Measurements from ENCODE around the gene ZNF638. TPM values are rescaled to one million over a fixed set of nuclear protein-coding genes. Genes with fewer than 3 reads are reported as not detected.

The ZNF638 gene
- total RNA-seq, 1 experiment from 2014 or later: 108 TPM

DNA sequence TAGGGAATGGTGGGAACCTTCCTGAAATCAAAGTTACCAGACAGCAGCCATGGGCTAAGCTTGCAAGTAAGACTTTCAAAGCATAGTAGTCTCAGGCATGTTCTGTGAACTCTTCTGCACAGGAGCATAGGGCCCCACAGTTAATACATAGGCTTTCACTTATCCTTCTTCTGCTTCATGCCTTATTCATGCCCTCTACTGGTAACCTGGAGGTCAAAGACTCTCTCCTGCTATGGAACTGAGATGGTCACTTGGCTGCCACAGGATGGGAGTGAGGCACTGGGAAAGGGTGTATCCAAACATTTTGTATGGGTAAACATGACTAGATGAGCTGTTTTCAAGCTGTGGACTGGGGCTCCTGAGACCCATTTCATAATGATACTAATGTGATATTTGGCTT, 49.1 kb upstream of the ZNF638 start:
- no peak overlapping the region for H2AFZ ChIP-seq (ENCODE audit: low read depth, low read length, poor library complexity, severe bottlenecking)
- no peaks in the 10 kb centered on the region for H3K36me3 ChIP-seq (ENCODE audit: control insufficient read depth in 1 of 2, insufficient read depth in 2 of 2, low read length in 2 of 2)
- H4K20me1 ChIP-seq (ENCODE audit: insufficient read depth): no peaks in the 10 kb centered on the region
- no peak overlapping the region for H3K4me3 ChIP-seq (replicated peaks in 1 of 2; ENCODE audit: low read depth in 1 of 2, low read length in 2 of 2)
- ChIA-PET RAD21 (ENCODE audit: low non-redundant PET in 1 of 2, low total read pairs in 2 of 2, uncharacterized antibody in 2 of 2, unreplicated experiment in 2 of 2) (no interaction called here), CTCF (interaction anchor here (0.8 to 2.0 kb wide), 3 partner anchors 17 to 126 kb away, joined by 3 to 7 read pairs (median 4); partner anchors contain the start of gene ZNF638), POLR2A (no interaction called here)
- no peak overlapping the region for H3K9ac ChIP-seq (ENCODE audit: low read length)
- H3K4me1 ChIP-seq (ENCODE audit: control insufficient read depth in 1 of 2, insufficient read depth in 2 of 2, low read length in 2 of 2): peaks cover 6 to 12% of the 10 kb centered on the region in 2 experiments; a peak in 3 of 4 replicates
- no peak overlapping the region for H3K27ac ChIP-seq (ENCODE audit: low read depth, low read length)
- no TSS peak for BruUV-seq (replicated peaks)
- no peaks in the 10 kb centered on the region for H3K27me3 ChIP-seq (ENCODE audit: insufficient read depth, low read length)
- no peaks in the 10 kb centered on the region for H3K9me2 ChIP-seq (ENCODE audit: insufficient read depth)
- TF ChIP-seq YY1 (IDR thresholded peaks at IDR 0.05; ENCODE audit: extremely low read depth, insufficient replicate concordance, low read depth, low read length) (no peak), POLR2A (IDR thresholded peaks at IDR 0.05; ENCODE audit: borderline replicate concordance, extremely low read depth, insufficient read depth, insufficient read length) (no peak), ELF1 (IDR thresholded peaks at IDR 0.05; ENCODE audit: borderline replicate concordance, low read depth) (no peak), CEBPB (IDR thresholded peaks at IDR 0.05; ENCODE audit: low read depth) (no peak), JUND (IDR thresholded peaks at IDR 0.05) (no peak), RAD21 (IDR thresholded peaks at IDR 0.05; ENCODE audit: low read depth) (peak; percentile 48), SIN3A (IDR thresholded peaks at IDR 0.05; ENCODE audit: low read depth) (no peak), ZNF274 (IDR thresholded peaks at IDR 0.05; ENCODE audit: low read depth, low read length) (no peak), EZH2 (IDR thresholded peaks at IDR 0.05) (no peak), TCF7L2 (IDR thresholded peaks at IDR 0.05; ENCODE audit: borderline replicate concordance, extremely low read depth, insufficient read depth, insufficient read length) (no peak)
- TF ChIP-seq, protein P1, sequence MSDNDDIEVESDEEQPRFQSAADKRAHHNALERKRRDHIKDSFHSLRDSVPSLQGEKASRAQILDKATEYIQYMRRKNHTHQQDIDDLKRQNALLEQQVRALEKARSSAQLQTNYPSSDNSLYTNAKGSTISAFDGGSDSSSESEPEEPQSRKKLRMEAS (IDR thresholded peaks at IDR 0.05): no peak
- TF ChIP-seq, protein P2, sequence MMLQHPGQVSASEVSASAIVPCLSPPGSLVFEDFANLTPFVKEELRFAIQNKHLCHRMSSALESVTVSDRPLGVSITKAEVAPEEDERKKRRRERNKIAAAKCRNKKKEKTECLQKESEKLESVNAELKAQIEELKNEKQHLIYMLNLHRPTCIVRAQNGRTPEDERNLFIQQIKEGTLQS (IDR thresholded peaks at IDR 0.05): no peak
- TF ChIP-seq, protein P3, sequence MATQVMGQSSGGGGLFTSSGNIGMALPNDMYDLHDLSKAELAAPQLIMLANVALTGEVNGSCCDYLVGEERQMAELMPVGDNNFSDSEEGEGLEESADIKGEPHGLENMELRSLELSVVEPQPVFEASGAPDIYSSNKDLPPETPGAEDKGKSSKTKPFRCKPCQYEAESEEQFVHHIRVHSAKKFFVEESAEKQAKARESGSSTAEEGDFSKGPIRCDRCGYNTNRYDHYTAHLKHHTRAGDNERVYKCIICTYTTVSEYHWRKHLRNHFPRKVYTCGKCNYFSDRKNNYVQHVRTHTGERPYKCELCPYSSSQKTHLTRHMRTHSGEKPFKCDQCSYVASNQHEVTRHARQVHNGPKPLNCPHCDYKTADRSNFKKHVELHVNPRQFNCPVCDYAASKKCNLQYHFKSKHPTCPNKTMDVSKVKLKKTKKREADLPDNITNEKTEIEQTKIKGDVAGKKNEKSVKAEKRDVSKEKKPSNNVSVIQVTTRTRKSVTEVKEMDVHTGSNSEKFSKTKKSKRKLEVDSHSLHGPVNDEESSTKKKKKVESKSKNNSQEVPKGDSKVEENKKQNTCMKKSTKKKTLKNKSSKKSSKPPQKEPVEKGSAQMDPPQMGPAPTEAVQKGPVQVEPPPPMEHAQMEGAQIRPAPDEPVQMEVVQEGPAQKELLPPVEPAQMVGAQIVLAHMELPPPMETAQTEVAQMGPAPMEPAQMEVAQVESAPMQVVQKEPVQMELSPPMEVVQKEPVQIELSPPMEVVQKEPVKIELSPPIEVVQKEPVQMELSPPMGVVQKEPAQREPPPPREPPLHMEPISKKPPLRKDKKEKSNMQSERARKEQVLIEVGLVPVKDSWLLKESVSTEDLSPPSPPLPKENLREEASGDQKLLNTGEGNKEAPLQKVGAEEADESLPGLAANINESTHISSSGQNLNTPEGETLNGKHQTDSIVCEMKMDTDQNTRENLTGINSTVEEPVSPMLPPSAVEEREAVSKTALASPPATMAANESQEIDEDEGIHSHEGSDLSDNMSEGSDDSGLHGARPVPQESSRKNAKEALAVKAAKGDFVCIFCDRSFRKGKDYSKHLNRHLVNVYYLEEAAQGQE (IDR thresholded peaks at IDR 0.05; ENCODE audit: low read depth): no peak
- TF ChIP-seq, protein P4, sequence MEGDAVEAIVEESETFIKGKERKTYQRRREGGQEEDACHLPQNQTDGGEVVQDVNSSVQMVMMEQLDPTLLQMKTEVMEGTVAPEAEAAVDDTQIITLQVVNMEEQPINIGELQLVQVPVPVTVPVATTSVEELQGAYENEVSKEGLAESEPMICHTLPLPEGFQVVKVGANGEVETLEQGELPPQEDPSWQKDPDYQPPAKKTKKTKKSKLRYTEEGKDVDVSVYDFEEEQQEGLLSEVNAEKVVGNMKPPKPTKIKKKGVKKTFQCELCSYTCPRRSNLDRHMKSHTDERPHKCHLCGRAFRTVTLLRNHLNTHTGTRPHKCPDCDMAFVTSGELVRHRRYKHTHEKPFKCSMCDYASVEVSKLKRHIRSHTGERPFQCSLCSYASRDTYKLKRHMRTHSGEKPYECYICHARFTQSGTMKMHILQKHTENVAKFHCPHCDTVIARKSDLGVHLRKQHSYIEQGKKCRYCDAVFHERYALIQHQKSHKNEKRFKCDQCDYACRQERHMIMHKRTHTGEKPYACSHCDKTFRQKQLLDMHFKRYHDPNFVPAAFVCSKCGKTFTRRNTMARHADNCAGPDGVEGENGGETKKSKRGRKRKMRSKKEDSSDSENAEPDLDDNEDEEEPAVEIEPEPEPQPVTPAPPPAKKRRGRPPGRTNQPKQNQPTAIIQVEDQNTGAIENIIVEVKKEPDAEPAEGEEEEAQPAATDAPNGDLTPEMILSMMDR (IDR thresholded peaks at IDR 0.05 in 2 of 3, conservative IDR thresholded peaks at IDR 0.05 in 1 of 3; ENCODE audit: borderline replicate concordance in 1 of 3, insufficient read depth in 1 of 3, low read depth in 2 of 3, low read length in 2 of 3): peak in 2 of 3 experiments; percentile 19 to 29; a peak in 2 of 6 replicates
- H3K79me2 ChIP-seq (ENCODE audit: insufficient read depth, low read length): peaks cover 77% of the 10 kb centered on the region
- no peak overlapping the region for H3K4me2 ChIP-seq (ENCODE audit: low read length)
- intact Hi-C loops (cut with micrococcal nuclease): loop anchor here (2.0 kb wide), 1 partner anchor 126 kb away; no protein-coding TSS in a partner anchor
- peak; percentile 79 for ATAC-seq
- no peaks in the 10 kb centered on the region for H3K9me3 ChIP-seq (ENCODE audit: control insufficient read depth in 1 of 2, insufficient read depth in 1 of 2, low read depth in 1 of 2, low read length in 2 of 2)
- DNase-seq (ENCODE audit: low read depth, low spot score): no peak
